Right ventricle myocardium superior (tissue), 1 donor: ENCODE data around the gene NFKB1. TPM values are rescaled to one million over a fixed set of nuclear protein-coding genes. Genes with fewer than 3 reads are reported as not detected.
"Not testable (repeated sequence)": the region's sequence is repeated elsewhere in the genome, so short reads cannot be mapped to it uniquely, and the experiment has no call there.

Experiments used
- ATAC-seq: fragments of 200-7000 bp; cut with Tn5 transposase; one replicate; pipeline ENCODE4 v1.9.1; 2020; ENCODE audit warnings: mild to moderate bottlenecking; ENCODE audit not compliant: poor library complexity
- DNase-seq: peaks from one replicate; pipeline ENCODE4 v3.0.0-alpha.2; 2020
- intact Hi-C: fragments of 100-400 bp; cut with DNase I; formaldehyde crosslinking; loops from one replicate; pipeline ENCODE4 v1.11.2; 2022
- long read RNA-seq: library from polyadenylated mRNA; unstranded; transcript quantifications from one replicate; pipeline ENCODE4 v2.0.0, GENCODE V29; 2021
- total RNA-seq: library from RNA; stranded (reverse); fragmentation: NEBNext Ultra II Directional; extraction: Animal tissue kit (Norgen Biotek cat#: 25700); gene quantifications from one replicate; pipeline ENCODE4 v1.2.1, GENCODE V29; 2021
- donor health status: DM: no; HTN: yes; CAD: no; lungs with severe emphysema.

Gene NFKB1
- 18.9 TPM for total RNA-seq
- long read RNA-seq, full-length matches to known transcripts, result 42 of 52 reads
- long read RNA-seq, partial matches to known transcripts, result 6 of 52 reads
- long read RNA-seq, other reads (novel, unspliced or antisense), result 4 of 52 reads

GRCh38 chr4:102500696-102501446 is at the start of gene NFKB1:
Gene NFKB1 (plus strand): TSS chr4:102501359. CDS start chr4:102525519, 24,160 bp downstream.
- DNase-seq (peak; percentile 84), ATAC-seq (peak; percentile 64)

GRCh38 chr4:102452854-102453253 is 48.3 kb upstream of the NFKB1 start:
- no peak for DNase-seq
- no peak for ATAC-seq
- intact Hi-C loops, result loop anchor here (5.0 to 10.0 kb wide), 3 partner anchors 172 to 644 kb away; partner anchors contain the start of gene BDH2

More at GRCh38 chr4:102500696-102501446, at the start of gene NFKB1:
- intact Hi-C loops, result loop anchor here (10.0 kb wide), 1 partner anchor 54 kb away; no protein-coding TSS in a partner anchor

GRCh38 chr4:102453827-102454226 is 47.3 kb upstream of the NFKB1 start:
- intact Hi-C loops, result loop anchor here (5.0 to 10.0 kb wide), 3 partner anchors 171 to 643 kb away; partner anchors contain the start of gene BDH2
- no peak for ATAC-seq

GRCh38 chr4:102454268-102454667 is 46.9 kb upstream of the NFKB1 start:
- DNase-seq, result no peak
- no peak for ATAC-seq
- intact Hi-C loops, result loop anchor here (5.0 to 10.0 kb wide), 3 partner anchors 171 to 643 kb away; partner anchors contain the start of gene BDH2

More at GRCh38 chr4:102453827-102454226, 47.3 kb upstream of the NFKB1 start:
- DNase-seq, result no peak

DNA sequence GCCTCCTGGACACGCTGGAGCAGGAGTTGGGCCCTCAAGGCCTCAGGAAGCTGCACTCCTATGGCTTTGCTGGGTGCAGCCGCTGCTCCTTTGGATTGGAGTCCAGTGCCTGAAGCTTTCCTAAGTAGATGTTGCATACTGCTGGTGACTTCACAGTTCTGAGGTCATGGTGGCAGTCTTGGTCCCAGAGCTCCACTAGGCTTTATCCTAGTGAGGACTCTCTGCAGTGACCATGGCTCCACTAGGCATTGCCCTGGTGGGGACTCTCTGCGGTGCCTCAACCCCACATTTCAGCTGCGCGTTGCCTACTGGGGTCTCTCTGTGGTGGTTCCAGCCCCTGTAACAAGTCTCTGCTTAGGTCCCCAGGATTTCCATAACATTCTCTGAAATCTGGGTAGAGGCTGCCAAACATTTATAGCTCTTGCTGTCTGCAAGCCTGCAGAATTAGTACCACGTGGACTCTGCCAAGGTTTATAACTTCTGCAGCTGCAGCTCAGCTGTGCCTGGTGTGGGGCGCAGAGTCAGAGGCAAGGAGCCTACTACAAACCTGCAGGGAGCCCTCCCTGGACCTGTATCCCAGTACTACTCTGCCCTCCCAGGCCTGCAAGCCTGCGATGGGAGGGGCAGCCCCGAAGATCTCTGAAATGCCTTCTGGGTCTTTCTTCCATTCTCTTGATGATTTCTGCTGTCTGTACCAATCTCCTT is 46.0 kb upstream of the NFKB1 start:
- DNase-seq (no peak), ATAC-seq (no peak)
- intact Hi-C loops, result loop anchor here (5.0 to 10.0 kb wide), 3 partner anchors 170 to 642 kb away; partner anchors contain the start of gene BDH2

DNA sequence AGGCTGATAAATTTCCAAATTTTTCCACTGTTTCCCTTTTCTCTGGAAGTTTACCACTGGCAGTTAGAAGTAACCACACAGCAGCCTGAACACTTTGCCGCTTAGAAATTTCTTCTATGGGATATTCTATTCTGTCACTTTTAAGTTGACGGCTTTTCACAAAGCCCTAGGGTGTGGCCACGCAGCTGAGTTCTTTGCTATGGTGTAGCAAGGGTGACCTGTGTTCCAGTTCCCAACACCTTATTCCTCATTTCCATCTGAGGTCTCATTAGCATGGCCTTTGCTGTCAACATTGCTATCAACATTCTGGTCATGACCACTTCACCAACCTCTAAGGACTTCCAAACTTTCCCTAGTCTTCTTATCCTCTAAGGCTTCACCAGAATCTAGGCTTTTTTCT is 45.4 kb upstream of the NFKB1 start:
- intact Hi-C loops, result loop anchor here (10.0 kb wide), 1 partner anchor 169 kb away; no protein-coding TSS in a partner anchor
- no peak for ATAC-seq
- DNase-seq, result no peak

DNA sequence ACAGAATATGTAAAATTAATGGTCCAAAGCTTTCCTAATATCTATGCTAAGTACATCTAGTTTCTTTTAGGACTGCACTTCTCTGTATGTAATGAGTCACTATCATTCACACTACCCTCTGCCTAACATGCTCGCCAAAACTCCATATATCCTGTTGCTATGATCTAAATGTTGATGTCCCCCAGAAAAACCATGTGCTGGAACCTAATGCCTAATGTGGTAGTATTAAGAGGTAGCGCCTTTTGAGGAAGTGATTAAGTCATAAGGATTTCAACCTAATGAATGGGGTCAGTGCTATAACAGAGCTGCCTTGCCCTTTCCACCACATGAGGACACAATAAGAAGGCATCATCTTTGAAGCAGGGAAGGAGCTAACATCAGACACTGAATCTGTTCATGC is 34.9 kb upstream of the NFKB1 start:
- DNase-seq (no peak), ATAC-seq (no peak)
- intact Hi-C loops, result no loop called here

DNA sequence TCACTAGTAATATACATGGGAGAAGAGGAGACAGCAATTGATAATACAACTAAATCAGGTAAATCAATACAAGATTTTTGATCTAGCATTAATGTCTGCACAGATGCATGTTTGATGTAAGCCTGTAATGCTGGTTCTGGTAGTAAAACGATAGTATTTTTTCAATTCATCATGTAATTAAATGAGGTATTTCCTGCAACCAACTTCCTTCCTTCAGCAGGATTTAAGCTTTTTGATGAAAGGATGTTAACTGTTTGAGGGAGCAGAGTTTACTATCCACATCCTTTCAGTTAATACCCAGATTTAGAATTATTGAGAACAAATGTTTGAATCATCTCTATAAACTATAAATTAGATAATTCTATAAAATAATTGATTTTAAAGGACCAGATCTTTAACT is 31.4 kb upstream of the NFKB1 start:
- ATAC-seq, result no peak
- intact Hi-C loops, result no loop called here
- DNase-seq, result no peak

DNA sequence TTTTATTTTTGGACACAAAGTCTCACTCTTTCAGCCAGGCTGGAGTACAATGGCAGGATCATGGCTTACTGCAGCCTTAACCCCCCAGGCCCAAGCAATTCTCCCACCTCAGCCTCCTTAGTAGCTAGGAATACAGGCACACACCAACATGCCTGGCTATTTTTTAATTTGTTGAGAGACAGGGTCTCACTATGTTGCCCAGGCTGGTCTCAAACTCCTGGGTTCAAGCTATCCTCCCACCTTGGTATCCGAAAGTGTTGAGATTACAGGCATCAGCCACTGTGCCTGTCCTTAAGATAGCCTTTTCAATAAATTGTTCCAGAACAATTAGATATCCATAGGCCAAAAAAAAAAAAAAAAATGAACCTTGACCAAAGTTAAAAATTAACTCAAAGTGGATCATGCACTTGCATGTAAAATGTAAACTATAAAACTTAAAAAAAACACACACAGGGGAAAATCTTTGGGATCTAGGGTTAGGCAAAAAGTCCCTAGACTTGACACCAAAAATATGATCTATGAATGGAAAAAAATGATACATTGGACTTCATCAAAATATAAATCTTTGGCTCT is 28.6 kb upstream of the NFKB1 start:
- ATAC-seq (no peak), DNase-seq (no peak)
- intact Hi-C loops, result no loop called here

- DNase-seq (no peak), ATAC-seq (no peak)
- intact Hi-C loops, result no loop called here
These were observed 27.7 kb upstream of the NFKB1 start for GRCh38 chr4:102473476-102473875.

DNA sequence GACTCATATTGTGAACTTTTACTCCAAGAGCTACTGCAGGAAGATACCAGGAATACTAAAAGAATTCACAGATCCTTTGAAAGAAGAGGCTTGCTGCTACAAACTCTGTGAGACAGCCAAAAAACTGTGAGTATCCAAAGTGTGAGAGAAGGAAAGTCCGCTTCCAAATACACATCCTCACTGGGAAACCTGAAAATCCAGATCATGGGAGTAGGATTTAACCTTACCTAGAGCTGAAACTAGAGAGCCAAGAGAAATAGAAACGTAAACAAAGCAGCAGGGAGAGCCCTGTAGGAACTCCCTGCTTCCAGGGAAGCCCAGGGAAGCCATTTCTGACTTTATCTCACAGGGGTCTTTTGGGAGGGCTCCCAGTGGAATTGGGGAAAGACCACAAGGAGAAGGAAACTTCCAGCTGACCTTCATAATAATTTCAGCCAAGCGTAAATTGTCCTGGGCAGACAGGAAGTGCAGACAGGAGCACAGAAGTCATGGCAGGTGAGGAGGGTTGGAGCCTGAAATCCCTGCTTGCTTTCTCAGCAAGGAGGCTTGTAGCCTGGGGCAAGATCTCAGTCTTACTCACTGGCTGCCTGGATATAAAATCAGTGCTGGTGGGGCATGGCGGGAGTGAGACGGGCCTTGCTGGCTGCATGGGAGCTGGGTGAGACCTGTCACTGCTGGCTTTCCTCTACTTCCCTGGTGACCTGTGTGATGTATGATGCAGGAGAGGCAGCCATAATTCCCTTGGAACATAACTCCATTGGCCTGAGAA is 26.2 kb upstream of the NFKB1 start:
- ATAC-seq (no peak), DNase-seq (no peak)
- intact Hi-C loops, result no loop called here

DNA sequence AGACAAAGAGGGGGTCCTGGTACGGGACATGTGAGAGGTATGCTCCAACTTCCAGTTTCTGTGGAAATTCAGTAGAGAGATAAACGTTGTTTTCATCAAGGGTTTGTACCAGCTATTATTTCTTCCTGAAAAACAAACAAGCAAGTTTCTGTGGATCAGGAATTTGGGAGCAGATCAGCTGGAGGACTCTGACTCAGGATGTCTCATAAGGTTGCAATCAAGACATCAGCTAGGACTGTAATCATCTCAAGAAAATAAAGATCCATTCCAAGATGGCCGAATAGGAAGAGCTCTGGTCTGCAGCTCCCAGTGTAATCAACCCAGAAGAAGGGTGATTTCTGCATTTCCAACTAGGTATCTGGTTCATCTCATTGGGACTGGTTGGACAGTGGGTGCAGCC is 23.5 kb upstream of the NFKB1 start:
- DNase-seq, result no peak
- ATAC-seq, result no peak
- intact Hi-C loops, result no loop called here

- DNase-seq, result no peak
- intact Hi-C loops, result no loop called here
- no peak for ATAC-seq
These were observed 23.0 kb upstream of the NFKB1 start for GRCh38 chr4:102478186-102478585.

DNA sequence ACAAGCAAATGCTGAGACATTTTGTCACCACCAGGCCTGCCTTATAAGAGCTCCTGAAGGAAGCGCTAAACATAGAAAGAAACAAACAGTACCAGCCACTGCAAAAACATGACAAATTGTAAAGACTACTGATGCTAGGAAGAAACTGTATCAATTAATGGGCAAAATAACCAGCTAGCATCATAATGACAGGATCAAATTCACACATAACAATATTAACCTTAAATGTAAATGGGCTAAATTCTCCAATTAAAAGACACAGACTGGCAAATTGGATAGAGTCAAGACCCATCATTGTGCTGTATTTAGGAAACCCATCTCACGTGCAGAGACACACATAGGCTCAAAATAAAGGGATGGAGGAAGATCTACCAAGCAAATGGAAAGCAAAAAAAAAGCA is 21.3 kb upstream of the NFKB1 start:
- ATAC-seq, DNase-seq, intact Hi-C loops: not testable (repeated sequence)

- intact Hi-C loops, result no loop called here
These were observed 18.0 kb upstream of the NFKB1 start for GRCh38 chr4:102483120-102483519.

GRCh38 chr4:102483990-102484692 is 17.0 kb upstream of the NFKB1 start:
- DNase-seq, intact Hi-C loops, ATAC-seq: not testable (repeated sequence)

More at GRCh38 chr4:102483120-102483519, 18.0 kb upstream of the NFKB1 start:
- DNase-seq, result no peak
- no peak for ATAC-seq

DNA sequence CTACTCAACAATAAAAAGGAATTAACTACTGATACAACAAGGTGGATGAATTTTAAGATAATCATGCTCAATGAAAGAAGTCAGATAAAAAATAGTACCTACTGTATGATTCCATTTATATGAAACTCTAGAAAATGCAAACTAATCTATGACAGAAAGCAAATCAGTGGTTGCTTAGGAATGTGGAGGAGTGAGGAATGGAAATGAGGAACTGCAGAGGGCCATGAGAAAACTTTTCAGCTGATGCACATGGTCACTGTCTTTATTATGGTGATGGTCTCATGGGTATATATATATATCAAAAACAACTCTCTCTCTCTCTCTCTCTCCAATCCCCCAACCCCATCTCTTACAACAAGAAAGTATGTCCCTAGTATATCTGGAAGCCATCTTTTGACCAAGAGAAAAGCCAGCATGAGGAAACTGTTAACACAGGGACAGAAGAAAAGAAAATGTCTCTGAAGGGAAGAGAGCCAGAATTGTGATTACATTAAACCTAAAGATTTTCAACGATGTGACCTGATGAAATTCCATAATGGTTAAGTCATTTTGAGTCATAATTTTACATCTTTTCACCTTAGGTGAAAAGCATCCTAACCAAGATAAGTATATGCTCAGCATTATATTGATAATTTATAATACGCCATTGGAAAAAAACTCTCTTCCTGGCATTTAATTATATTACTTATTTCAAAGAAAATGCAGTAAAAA is 8.5 kb upstream of the NFKB1 start:
- intact Hi-C loops, result no loop called here
- ATAC-seq, result no peak
- no peak for DNase-seq
